ENCODE data around the gene C12orf75.

GRCh38 chr12:105384220-105384619, 53.7 kb downstream of the C12orf75 start:
- no peak for TF ChIP-seq POLR2A (IDR thresholded peaks at IDR 0.05)
- TF ChIP-seq, protein P1, sequence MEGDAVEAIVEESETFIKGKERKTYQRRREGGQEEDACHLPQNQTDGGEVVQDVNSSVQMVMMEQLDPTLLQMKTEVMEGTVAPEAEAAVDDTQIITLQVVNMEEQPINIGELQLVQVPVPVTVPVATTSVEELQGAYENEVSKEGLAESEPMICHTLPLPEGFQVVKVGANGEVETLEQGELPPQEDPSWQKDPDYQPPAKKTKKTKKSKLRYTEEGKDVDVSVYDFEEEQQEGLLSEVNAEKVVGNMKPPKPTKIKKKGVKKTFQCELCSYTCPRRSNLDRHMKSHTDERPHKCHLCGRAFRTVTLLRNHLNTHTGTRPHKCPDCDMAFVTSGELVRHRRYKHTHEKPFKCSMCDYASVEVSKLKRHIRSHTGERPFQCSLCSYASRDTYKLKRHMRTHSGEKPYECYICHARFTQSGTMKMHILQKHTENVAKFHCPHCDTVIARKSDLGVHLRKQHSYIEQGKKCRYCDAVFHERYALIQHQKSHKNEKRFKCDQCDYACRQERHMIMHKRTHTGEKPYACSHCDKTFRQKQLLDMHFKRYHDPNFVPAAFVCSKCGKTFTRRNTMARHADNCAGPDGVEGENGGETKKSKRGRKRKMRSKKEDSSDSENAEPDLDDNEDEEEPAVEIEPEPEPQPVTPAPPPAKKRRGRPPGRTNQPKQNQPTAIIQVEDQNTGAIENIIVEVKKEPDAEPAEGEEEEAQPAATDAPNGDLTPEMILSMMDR (IDR thresholded peaks at IDR 0.05), result no peak

All from adrenal gland (tissue), 5 donors.